HFFc6 (cell line): ENCODE results near the gene OPCML. TPM values are rescaled to one million over a fixed set of nuclear protein-coding genes. Genes with fewer than 3 reads are reported as not detected.

Experiments
- DNase-seq: peaks from one replicate; pipeline ENCODE4 v3.0.0-alpha.2; 2018
- H3K27ac Mint-ChIP-seq: 2 replicates; pipeline ENCODE4 v1.8.0; 2020; ENCODE audit warnings: mild to moderate bottlenecking, mixed read lengths
- H3K27me3 Mint-ChIP-seq: 2 replicates; pipeline ENCODE4 v1.8.0; 2021; ENCODE audit warnings: mild to moderate bottlenecking, moderate library complexity, mixed read lengths; ENCODE audit not compliant: insufficient read depth
- H3K36me3 Mint-ChIP-seq: 2 replicates; pipeline ENCODE4 v1.8.0; 2021; ENCODE audit warnings: low read depth, mixed read lengths
- H3K4me1 Mint-ChIP-seq: 2 replicates; pipeline ENCODE4 v1.8.0; 2020; ENCODE audit warnings: low read depth, mixed read lengths
- H3K4me3 Mint-ChIP-seq: 2 replicates; pipeline ENCODE4 v1.8.0; 2020; ENCODE audit warnings: mild to moderate bottlenecking, moderate library complexity, mixed read lengths
- H3K9me3 Mint-ChIP-seq: 2 replicates; pipeline ENCODE4 v1.8.0; 2020; ENCODE audit warnings: mild to moderate bottlenecking, mixed read lengths
- total RNA-seq, 6 experiments: library from RNA; stranded (reverse); fragmentation: NEBNext Ultra II Directional; extraction: Animal tissue kit (Norgen Biotek cat#: 25700); gene quantifications; 2 replicates in 1 of 6; 3 replicates in 5 of 6; pipeline ENCODE4 v1.2.3, GENCODE V29; 2021
- TF ChIP-seq, protein P1 (sequence below): fragments of 200-600 bp; sonication (generic); IDR thresholded peaks from 2 replicates; pipeline ENCODE4 v1.5.0; 2021; ENCODE audit warnings: antibody characterized with exemption, mild to moderate bottlenecking

The OPCML gene
- total RNA-seq, 6 experiments from 2014 or later, result 0.11 to 1.7 (median 0.33) TPM

DNA sequence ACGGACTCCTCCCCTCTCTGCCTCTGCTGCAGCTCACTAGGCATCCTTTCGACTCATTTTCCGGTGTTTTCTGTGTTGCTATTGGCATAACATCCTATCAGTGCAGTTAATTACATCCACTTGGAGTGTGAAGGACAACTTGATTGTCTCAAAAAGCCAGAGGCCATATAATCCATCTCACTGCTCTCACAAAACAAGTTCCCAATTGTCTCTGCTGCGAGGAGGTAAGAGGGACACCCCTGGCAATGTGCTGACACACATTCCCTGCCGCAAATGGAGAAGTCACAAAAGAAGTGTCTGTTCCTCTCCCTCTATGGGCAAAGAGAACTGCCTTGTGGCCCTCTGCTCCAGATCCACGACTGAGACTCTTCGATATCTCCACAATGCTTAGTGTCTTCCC, 618.4 kb downstream of the OPCML start:
- no peak overlapping the region for H3K4me3 Mint-ChIP-seq
- TF ChIP-seq, protein P1, sequence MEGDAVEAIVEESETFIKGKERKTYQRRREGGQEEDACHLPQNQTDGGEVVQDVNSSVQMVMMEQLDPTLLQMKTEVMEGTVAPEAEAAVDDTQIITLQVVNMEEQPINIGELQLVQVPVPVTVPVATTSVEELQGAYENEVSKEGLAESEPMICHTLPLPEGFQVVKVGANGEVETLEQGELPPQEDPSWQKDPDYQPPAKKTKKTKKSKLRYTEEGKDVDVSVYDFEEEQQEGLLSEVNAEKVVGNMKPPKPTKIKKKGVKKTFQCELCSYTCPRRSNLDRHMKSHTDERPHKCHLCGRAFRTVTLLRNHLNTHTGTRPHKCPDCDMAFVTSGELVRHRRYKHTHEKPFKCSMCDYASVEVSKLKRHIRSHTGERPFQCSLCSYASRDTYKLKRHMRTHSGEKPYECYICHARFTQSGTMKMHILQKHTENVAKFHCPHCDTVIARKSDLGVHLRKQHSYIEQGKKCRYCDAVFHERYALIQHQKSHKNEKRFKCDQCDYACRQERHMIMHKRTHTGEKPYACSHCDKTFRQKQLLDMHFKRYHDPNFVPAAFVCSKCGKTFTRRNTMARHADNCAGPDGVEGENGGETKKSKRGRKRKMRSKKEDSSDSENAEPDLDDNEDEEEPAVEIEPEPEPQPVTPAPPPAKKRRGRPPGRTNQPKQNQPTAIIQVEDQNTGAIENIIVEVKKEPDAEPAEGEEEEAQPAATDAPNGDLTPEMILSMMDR, result no peak
- peaks cover 5% of the 10 kb centered on the region; the same call in 1 of the 2 replicates for H3K27me3 Mint-ChIP-seq

DNA sequence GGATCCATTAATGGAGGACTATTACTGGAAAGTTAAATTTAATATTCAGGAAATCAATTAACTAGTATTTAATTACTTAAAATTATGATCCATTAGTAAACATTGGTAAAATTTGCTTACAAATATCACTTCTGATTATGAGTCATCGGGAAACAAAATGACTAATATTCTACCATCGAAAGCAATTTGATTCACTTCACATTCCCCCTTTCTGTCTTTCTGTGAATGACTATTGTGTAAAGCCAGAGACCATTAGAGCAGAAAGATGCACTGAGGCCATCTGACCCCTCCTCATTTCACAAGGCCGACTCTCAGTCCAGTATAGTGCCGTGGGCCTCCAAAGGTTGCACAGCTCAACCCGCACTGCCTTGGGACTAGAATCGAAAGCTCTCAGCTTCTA, 619.0 kb downstream of the OPCML start:
- no peaks in the 10 kb centered on the region for H3K36me3 Mint-ChIP-seq
- DNase-seq, result no peak
- TF ChIP-seq, protein P1, result no peak
- H3K27ac Mint-ChIP-seq, result no peak overlapping the region
- no peaks in the 10 kb centered on the region for H3K9me3 Mint-ChIP-seq
- H3K27me3 Mint-ChIP-seq, result peaks cover 7% of the 10 kb centered on the region; the same call in 1 of the 2 replicates
- peaks cover 8% of the 10 kb centered on the region; the same call in 1 of the 2 replicates for H3K4me1 Mint-ChIP-seq
- H3K4me3 Mint-ChIP-seq, result no peak overlapping the region

More for the DNA sequence above, 618.4 kb downstream of the OPCML start:
- H3K4me1 Mint-ChIP-seq, result peaks cover 8% of the 10 kb centered on the region; the same call in 1 of the 2 replicates
- no peaks in the 10 kb centered on the region for H3K36me3 Mint-ChIP-seq
- H3K9me3 Mint-ChIP-seq, result no peaks in the 10 kb centered on the region
- no peak for DNase-seq
- no peak overlapping the region for H3K27ac Mint-ChIP-seq

DNA sequence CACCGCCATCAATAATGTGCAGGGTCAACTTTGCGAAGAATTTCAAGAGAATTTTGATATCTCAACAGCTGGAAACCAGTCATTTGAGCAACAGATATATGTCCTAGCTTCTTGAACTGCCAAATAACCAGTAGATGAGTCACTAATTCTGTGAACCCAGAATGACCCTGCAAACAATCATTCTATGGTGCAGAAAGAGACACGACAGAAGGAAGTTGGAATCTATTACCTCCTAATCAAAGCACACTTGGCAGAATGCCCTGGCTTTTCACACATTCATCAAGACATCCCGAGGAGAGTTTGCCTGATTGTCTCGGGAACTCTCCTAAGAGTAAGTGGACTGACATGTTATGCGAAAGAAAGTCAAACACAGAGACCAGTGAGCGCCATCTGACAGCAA, 621.1 kb downstream of the OPCML start:
- H3K4me1 Mint-ChIP-seq, result peaks cover 8% of the 10 kb centered on the region; the same call in 1 of the 2 replicates
- H3K27me3 Mint-ChIP-seq, result peaks cover 12% of the 10 kb centered on the region
- H3K36me3 Mint-ChIP-seq, result no peaks in the 10 kb centered on the region
- H3K9me3 Mint-ChIP-seq, result no peaks in the 10 kb centered on the region
- TF ChIP-seq, protein P1, result no peak
- no peak overlapping the region for H3K4me3 Mint-ChIP-seq
- no peak overlapping the region for H3K27ac Mint-ChIP-seq
- no peak for DNase-seq

DNA sequence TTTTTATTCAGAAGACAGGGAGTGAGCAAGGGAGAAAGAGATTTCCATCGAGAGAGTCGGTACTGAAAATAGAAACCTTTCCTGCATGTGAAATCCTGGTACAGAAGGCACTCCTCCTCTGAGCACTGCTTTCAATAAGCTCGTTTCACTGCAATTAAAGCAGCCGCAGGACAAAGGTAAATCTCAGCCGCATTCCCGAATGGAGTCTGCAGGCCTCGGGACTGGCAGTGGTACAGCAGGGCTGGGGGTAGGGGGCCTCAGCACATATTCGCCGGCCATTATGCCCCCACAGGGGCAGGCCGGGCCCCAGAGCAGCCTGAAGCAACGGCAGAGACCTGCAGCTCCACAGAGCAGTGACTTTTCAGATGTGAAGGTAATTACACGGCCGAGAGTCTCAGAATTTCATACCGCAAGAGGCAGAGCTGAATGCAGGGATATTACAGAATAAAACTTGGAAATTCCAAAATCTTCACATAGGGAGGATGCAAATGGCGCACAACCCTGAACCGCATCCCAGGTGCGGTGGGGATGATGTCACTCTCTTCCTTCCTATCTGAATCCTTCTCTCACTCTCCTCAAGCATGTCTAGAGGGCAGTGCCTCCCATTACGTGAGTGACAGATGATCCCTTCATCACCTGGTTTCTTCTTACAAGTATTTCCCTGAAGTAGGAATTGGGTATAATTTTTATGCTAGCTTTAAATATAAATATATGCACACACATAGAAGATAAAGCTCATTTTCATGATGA, 622.1 kb downstream of the OPCML start:
- DNase-seq, result no peak
- H3K27ac Mint-ChIP-seq, result no peak overlapping the region
- no peaks in the 10 kb centered on the region; the same call in 1 of the 2 replicates for H3K9me3 Mint-ChIP-seq
- TF ChIP-seq, protein P1, result no peak
- no peak overlapping the region for H3K4me3 Mint-ChIP-seq
- peaks cover 12% of the 10 kb centered on the region for H3K27me3 Mint-ChIP-seq
- no peaks in the 10 kb centered on the region for H3K36me3 Mint-ChIP-seq
- peaks cover 8% of the 10 kb centered on the region; the same call in 1 of the 2 replicates for H3K4me1 Mint-ChIP-seq

DNA sequence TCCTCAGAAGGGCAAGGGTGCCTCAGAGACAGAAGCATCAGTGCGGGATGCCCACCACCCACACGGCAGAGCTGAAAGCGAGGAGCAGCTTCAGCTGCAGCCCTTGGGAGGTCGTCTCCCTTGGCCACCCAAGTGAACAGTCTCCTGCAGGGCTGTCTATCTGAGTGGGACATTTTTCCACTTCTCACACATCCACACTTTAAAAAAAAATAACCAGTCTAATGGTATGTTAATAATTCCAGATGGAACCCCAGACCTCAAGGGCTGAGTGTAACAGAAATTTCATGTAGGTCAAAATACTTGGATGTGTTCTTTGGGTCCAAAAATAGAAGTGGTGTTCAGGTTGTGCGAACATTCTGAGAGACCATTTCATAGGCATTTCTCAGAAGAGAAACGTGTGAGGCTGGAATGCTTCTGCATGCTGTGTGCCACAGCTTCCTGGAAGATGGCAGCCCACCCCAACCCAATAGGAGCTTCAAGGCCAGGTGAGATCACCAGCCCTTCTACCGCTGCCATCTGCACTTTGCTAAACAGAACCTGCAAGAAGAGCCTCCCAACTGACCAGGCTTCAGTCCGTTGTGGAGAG, 623.2 kb downstream of the OPCML start:
- H3K4me3 Mint-ChIP-seq, result no peak overlapping the region
- no peaks in the 10 kb centered on the region for H3K36me3 Mint-ChIP-seq
- TF ChIP-seq, protein P1, result no peak
- no peak overlapping the region for H3K27ac Mint-ChIP-seq
- no peaks in the 10 kb centered on the region; the same call in 1 of the 2 replicates for H3K9me3 Mint-ChIP-seq
- H3K27me3 Mint-ChIP-seq, result peaks cover 12% of the 10 kb centered on the region
- H3K4me1 Mint-ChIP-seq, result peaks cover 8% of the 10 kb centered on the region; the same call in 1 of the 2 replicates
- DNase-seq, result no peak
